HepG2 (cell line): ENCODE data around the gene ABHD15. TPM values are rescaled to one million over a fixed set of nuclear protein-coding genes. Genes with fewer than 3 reads are reported as not detected.

Source experiments
- HMGA1 ChIP-seq: sonication (generic); formaldehyde crosslinking; conservative IDR thresholded peaks from 2 replicates; pipeline ENCODE4 v1.4.0; 2020; ENCODE audit warnings: missing genetic modification reagents
- HNRNPLL ChIP-seq: fragments of 200-400 bp; formaldehyde crosslinking; IDR thresholded peaks from 2 replicates; pipeline ENCODE4 v1.6.1; 2017; ENCODE audit warnings: mild to moderate bottlenecking, low read depth, low read length; ENCODE audit not compliant: poor library complexity, severe bottlenecking
- IRX3 ChIP-seq: sonication (generic); formaldehyde crosslinking; IDR thresholded peaks from 2 replicates; pipeline ENCODE4 v1.8.1; 2023; ENCODE audit warnings: mild to moderate bottlenecking, low read depth, missing genetic modification reagents, borderline replicate concordance
- MBNL3 ChIP-seq: fragments of 250-450 bp; sonication (Bioruptor Pico); conservative IDR thresholded peaks from 2 replicates; pipeline ENCODE4 v1.8.0; 2022; ENCODE audit warnings: mild to moderate bottlenecking, inconsistent platforms
- MEF2D ChIP-seq: sonication (generic); formaldehyde crosslinking; IDR thresholded peaks from 2 replicates; pipeline ENCODE4 v1.5.1; 2020; ENCODE audit warnings: mild to moderate bottlenecking, missing genetic modification reagents
- NFATC3 ChIP-seq: sonication (generic); formaldehyde crosslinking; IDR thresholded peaks from 2 replicates; pipeline ENCODE4 v1.5.1; 2020; ENCODE audit warnings: mild to moderate bottlenecking, missing genetic modification reagents
- TOPORS ChIP-seq: sonication (generic); formaldehyde crosslinking; IDR thresholded peaks from 2 replicates; pipeline ENCODE4 v1.8.0; 2023; ENCODE audit warnings: mild to moderate bottlenecking, missing genetic modification reagents
- TSC22D2 ChIP-seq: sonication (generic); formaldehyde crosslinking; IDR thresholded peaks from 2 replicates; pipeline ENCODE4 v1.5.1; 2020; ENCODE audit warnings: missing genetic modification reagents, mild to moderate bottlenecking, borderline replicate concordance
- ZNF335 ChIP-seq: sonication (generic); formaldehyde crosslinking; IDR thresholded peaks from 2 replicates; pipeline ENCODE4 v1.4.0; 2020; ENCODE audit warnings: missing genetic modification reagents
- ZNF546 ChIP-seq: sonication (generic); formaldehyde crosslinking; conservative IDR thresholded peaks from 2 replicates; pipeline ENCODE4 v1.8.1; 2023; ENCODE audit warnings: mild to moderate bottlenecking, missing genetic modification reagents
- ZSCAN21 ChIP-seq: sonication (generic); formaldehyde crosslinking; IDR thresholded peaks from 2 replicates; pipeline ENCODE4 v1.8.0; 2022; ENCODE audit warnings: mild to moderate bottlenecking, missing genetic modification reagents, moderate library complexity, borderline replicate concordance
- polyA plus RNA-seq, 8 experiments: library from polyadenylated mRNA; depleted of rRNA in 3 of 8; stranded (reverse) in 7 of 8; unstranded in 1 of 8; fragments of >200 nt; fragmentation: Illumina TruSeq in 4 of 8; extraction: Trizol in 4 of 8; gene quantifications; 2 replicates each; pipeline versions ENCODE4 v1.2.1 to v1.2.3, GENCODE V29; 2011 to 2016; ENCODE audit warnings: low read depth in 4 of 8, missing spikeins in 1 of 8, mixed read lengths in 1 of 8; ENCODE audit not compliant: insufficient read depth in 1 of 8
- total RNA-seq, 5 experiments: library from RNA; depleted of rRNA; stranded (reverse); fragments of >200 nt; fragmentation: Illumina TruSeq; extraction: Trizol; gene quantifications; 2 replicates each; pipeline ENCODE4 v1.2.3, GENCODE V29; 2016; ENCODE audit warnings: low read depth in 1 of 5
- TF ChIP-seq, protein P1 (sequence below): IDR thresholded peaks from 2 replicates; pipeline ENCODE4 v1.6.1; 2016; ENCODE audit warnings: mild to moderate bottlenecking
- TF ChIP-seq, protein P2 (sequence below): sonication (generic); formaldehyde crosslinking; IDR thresholded peaks from 2 replicates; pipeline ENCODE4 v1.8.0; 2022; ENCODE audit warnings: low read depth, missing genetic modification reagents
- TF ChIP-seq, protein P3 (sequence below): sonication (generic); formaldehyde crosslinking; IDR thresholded peaks from 2 replicates; pipeline ENCODE4 v1.4.0; 2020; ENCODE audit warnings: mild to moderate bottlenecking, missing genetic modification reagents
- TF ChIP-seq, protein P4 (sequence below): sonication (generic); formaldehyde crosslinking; IDR thresholded peaks from 2 replicates; pipeline ENCODE4 v1.5.1; 2020; ENCODE audit warnings: missing genetic modification reagents, mild to moderate bottlenecking, borderline replicate concordance
- TF ChIP-seq, protein P5 (sequence below): sonication (generic); formaldehyde crosslinking; IDR thresholded peaks from 2 replicates; pipeline ENCODE4 v1.9.0; 2021; ENCODE audit warnings: missing genetic modification reagents, borderline replicate concordance
- TF ChIP-seq, protein P6 (sequence below): sonication (generic); formaldehyde crosslinking; IDR thresholded peaks from 2 replicates; pipeline ENCODE4 v1.5.0; 2020; ENCODE audit warnings: mild to moderate bottlenecking, missing genetic modification reagents

Gene ABHD15
- total and polyA plus RNA-seq, 2 of the 13 experiments (the other 11 are each of a cell fraction or from before 2014, with no cell fraction given): 2.4 to 7.7 TPM

DNA sequence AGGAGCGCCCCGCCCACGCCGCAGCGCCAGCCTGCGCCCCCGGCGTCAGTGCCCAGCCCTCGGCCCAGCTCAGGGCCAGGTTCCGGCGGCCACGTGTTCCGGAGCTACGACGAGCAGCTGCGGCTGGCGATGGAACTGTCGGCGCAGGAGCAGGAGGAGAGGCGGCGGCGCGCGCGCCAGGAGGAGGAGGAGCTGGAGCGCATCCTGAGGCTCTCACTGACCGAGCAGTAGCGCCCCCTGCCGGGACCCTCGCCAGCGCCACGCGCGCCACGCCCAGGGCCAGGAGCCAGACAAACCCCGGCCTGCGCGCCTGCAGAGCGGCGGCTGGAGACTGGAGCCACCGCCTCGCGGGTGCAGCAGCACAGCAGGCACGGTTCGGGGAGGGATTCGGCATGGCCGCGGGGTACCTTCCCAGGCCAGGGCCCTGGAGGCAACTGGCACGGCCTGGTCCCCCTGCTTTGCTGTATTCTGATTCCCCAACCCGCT, 46.6 kb upstream of the ABHD15 start (continued):
- TF ChIP-seq TSC22D2 (peak; percentile 49; the same call in 1 of the 2 replicates), ZNF335 (CRISPR knock-in tag) (no peak), HNRNPLL (peak; percentile 71), MEF2D (CRISPR knock-in tag) (no peak), TOPORS (CRISPR knock-in tag) (peak; percentile 80), ZNF546 (CRISPR knock-in tag) (peak; percentile 61; the same call in 1 of the 2 replicates), ZSCAN21 (CRISPR knock-in tag) (peak; percentile 91; the same call in 1 of the 2 replicates), MBNL3 (CRISPR knock-in tag) (no peak), IRX3 (CRISPR knock-in tag) (peak; percentile 93), NFATC3 (CRISPR knock-in tag) (0 out of 2 replicates have a peak, but pooled peaks have one; percentile 51), HMGA1 (CRISPR knock-in tag) (no peak)
- TF ChIP-seq, protein P1, sequence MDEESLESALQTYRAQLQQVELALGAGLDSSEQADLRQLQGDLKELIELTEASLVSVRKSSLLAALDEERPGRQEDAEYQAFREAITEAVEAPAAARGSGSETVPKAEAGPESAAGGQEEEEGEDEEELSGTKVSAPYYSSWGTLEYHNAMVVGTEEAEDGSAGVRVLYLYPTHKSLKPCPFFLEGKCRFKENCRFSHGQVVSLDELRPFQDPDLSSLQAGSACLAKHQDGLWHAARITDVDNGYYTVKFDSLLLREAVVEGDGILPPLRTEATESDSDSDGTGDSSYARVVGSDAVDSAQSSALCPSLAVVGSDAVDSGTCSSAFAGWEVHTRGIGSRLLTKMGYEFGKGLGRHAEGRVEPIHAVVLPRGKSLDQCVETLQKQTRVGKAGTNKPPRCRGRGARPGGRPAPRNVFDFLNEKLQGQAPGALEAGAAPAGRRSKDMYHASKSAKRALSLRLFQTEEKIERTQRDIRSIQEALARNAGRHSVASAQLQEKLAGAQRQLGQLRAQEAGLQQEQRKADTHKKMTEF (CRISPR knock-in tag): peak; percentile 71; the same call in 1 of the 2 replicates
- TF ChIP-seq, protein P2, sequence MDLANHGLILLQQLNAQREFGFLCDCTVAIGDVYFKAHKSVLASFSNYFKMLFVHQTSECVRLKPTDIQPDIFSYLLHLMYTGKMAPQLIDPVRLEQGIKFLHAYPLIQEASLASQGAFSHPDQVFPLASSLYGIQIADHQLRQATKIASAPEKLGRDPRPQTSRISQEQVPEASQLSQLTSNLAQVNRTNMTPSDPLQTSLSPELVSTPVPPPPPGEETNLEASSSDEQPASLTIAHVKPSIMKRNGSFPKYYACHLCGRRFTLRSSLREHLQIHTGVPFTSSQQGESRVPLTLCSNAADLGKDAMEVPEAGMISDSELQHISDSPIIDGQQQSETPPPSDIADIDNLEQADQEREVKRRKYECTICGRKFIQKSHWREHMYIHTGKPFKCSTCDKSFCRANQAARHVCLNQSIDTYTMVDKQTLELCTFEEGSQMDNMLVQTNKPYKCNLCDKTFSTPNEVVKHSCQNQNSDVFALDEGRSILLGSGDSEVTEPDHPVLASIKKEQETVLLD (CRISPR knock-in tag): 0 out of 2 replicates have a peak, but pooled peaks have one; percentile 25
- TF ChIP-seq, protein P3, sequence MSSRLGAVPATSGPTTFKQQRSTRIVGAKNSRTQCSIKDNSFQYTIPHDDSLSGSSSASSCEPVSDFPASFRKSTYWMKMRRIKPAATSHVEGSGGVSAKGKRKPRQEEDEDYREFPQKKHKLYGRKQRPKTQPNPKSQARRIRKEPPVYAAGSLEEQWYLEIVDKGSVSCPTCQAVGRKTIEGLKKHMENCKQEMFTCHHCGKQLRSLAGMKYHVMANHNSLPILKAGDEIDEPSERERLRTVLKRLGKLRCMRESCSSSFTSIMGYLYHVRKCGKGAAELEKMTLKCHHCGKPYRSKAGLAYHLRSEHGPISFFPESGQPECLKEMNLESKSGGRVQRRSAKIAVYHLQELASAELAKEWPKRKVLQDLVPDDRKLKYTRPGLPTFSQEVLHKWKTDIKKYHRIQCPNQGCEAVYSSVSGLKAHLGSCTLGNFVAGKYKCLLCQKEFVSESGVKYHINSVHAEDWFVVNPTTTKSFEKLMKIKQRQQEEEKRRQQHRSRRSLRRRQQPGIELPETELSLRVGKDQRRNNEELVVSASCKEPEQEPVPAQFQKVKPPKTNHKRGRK: no peak
- TF ChIP-seq, protein P4, sequence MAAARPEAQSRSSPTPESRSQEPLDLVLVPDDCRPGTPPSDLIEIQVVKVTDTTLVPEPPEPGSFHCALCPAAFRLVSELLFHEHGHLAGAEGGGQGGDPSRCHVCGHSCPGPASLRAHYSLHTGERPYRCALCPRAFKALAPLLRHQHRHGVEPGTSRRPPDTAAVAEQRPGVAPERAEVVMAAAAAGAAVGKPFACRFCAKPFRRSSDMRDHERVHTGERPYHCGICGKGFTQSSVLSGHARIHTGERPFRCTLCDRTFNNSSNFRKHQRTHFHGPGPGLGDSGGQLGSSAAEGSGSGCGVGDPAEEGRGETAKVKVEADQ (CRISPR knock-in tag): peak; percentile 77; the same call in 1 of the 2 replicates
- TF ChIP-seq, protein P5, sequence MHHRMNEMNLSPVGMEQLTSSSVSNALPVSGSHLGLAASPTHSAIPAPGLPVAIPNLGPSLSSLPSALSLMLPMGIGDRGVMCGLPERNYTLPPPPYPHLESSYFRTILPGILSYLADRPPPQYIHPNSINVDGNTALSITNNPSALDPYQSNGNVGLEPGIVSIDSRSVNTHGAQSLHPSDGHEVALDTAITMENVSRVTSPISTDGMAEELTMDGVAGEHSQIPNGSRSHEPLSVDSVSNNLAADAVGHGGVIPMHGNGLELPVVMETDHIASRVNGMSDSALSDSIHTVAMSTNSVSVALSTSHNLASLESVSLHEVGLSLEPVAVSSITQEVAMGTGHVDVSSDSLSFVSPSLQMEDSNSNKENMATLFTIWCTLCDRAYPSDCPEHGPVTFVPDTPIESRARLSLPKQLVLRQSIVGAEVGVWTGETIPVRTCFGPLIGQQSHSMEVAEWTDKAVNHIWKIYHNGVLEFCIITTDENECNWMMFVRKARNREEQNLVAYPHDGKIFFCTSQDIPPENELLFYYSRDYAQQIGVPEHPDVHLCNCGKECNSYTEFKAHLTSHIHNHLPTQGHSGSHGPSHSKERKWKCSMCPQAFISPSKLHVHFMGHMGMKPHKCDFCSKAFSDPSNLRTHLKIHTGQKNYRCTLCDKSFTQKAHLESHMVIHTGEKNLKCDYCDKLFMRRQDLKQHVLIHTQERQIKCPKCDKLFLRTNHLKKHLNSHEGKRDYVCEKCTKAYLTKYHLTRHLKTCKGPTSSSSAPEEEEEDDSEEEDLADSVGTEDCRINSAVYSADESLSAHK: no peak
- TF ChIP-seq, protein P6, sequence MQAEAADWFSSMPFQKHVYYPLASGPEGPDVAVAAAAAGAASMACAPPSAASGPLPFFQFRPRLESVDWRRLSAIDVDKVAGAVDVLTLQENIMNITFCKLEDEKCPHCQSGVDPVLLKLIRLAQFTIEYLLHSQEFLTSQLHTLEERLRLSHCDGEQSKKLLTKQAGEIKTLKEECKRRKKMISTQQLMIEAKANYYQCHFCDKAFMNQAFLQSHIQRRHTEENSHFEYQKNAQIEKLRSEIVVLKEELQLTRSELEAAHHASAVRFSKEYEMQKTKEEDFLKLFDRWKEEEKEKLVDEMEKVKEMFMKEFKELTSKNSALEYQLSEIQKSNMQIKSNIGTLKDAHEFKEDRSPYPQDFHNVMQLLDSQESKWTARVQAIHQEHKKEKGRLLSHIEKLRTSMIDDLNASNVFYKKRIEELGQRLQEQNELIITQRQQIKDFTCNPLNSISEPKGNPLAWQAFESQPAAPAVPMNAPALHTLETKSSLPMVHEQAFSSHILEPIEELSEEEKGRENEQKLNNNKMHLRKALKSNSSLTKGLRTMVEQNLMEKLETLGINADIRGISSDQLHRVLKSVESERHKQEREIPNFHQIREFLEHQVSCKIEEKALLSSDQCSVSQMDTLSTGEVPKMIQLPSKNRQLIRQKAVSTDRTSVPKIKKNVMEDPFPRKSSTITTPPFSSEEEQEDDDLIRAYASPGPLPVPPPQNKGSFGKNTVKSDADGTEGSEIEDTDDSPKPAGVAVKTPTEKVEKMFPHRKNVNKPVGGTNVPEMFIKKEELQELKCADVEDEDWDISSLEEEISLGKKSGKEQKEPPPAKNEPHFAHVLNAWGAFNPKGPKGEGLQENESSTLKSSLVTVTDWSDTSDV: no peak
